Left cardiac atrium (tissue), 4 donors: ENCODE measurements around the gene TCF7L1. TPM values are rescaled to one million over a fixed set of nuclear protein-coding genes. Genes with fewer than 3 reads are reported as not detected.

Source experiments
- ATAC-seq, 2 donors: fragments of 200-7000 bp; cut with Tn5 transposase; one replicate each; pipeline ENCODE4 v1.9.1; 2020; ENCODE audit warnings: mild to moderate bottlenecking in 2 of 2, moderate library complexity in 2 of 2
- DNase-seq: peaks from one replicate; pipeline ENCODE4 v3.0.0-alpha.2; 2020
- intact Hi-C, 2 donors: fragments of 100-400 bp; cut with DNase I; formaldehyde crosslinking; loops; one replicate each; pipeline versions ENCODE4 v1.14.1 to v1.15.1; 2022 to 2023
- total RNA-seq, 2 donors: library from RNA; stranded (reverse); fragmentation: NEBNext Ultra II Directional; extraction: Animal tissue kit (Norgen Biotek cat#: 25700); gene quantifications; one replicate each; pipeline ENCODE4 v1.2.1, GENCODE V29; 2021
- donor health status: DM: no; HTN: yes; CAD: no.
- donor health status: DM: no; HTN: yes; CAD: no; lungs with severe emphysema.
- donor health status: DM: yes; HTN: yes; CAD: no.
- donor health status: Dilated cardiomyopathy.

TCF7L1 gene
- total RNA-seq, 2 donors from 2014 or later, result 17.1 to 17.3 TPM

- intact Hi-C loops, result no loop called here
- ATAC-seq (peak; percentile 15 to 16), DNase-seq (peak; percentile 49)
Observed at GRCh38 chr2:85257359-85257969, 124.3 kb downstream of the TCF7L1 start.

GRCh38 chr2:85257970-85258605, 124.9 kb downstream of the TCF7L1 start:
- ATAC-seq, result peak; percentile 12 to 14
- intact Hi-C loops, result no loop called here
- no peak for DNase-seq

DNA sequence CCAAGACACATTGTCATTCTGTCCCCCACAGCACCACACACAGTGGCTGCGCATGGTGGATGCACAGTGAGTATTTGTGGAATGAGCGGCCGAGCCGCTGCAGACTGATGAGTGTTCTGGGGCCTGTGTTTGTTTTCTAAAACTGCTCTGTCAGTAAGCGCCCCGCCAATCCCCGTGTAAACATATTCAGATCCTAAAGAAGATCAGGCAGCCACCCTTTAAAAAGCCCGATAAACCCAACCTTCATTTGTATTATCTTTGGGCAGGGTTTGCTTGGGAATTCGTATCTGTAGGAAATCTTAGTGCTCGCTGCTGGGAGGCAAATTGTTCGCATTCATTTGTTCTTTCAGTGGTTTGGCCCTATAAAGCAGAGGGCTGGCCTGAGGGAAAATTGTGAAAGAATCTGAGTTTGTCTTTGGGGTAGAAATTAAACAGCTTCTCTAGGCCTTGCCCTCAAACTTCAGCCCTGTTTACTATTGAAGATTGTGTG, 126.0 kb downstream of the TCF7L1 start:
- intact Hi-C loops, result no loop called here
- DNase-seq (no peak), ATAC-seq (peak; percentile 40 to 53)

- intact Hi-C loops, result no loop called here
- DNase-seq, result no peak
- ATAC-seq, result no peak
Observed at GRCh38 chr2:85259879-85260278, 126.7 kb downstream of the TCF7L1 start.

- intact Hi-C loops, result no loop called here
- ATAC-seq, result no peak
Observed at GRCh38 chr2:85263591-85263990, 130.4 kb downstream of the TCF7L1 start.

DNA sequence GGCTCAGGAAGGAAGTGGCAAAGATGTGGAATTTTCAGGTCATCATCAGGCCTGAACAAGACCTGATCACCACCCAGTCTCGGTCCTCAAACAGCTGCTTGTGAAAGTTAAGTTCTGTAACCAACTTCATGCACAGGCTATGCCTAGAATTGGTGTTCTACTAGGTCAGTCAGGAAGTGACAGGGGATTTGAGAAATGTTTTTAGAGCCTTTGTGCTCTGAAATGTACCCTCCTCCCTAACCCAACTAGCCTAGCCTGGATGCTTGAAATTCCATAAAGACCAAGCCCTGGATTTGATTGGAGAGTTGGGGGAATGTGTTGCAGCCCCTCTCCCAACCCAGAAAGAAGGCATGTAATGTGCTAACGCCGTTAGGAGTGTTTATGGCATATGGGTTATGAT, 131.3 kb downstream of the TCF7L1 start:
- ATAC-seq (no peak), DNase-seq (no peak)
- intact Hi-C loops, result no loop called here

More at GRCh38 chr2:85263591-85263990, 130.4 kb downstream of the TCF7L1 start:
- no peak for DNase-seq

GRCh38 chr2:85265304-85265703, 132.1 kb downstream of the TCF7L1 start:
- DNase-seq (peak; percentile 60), ATAC-seq (peak; percentile 74 to 86)
- intact Hi-C loops, result no loop called here

DNA sequence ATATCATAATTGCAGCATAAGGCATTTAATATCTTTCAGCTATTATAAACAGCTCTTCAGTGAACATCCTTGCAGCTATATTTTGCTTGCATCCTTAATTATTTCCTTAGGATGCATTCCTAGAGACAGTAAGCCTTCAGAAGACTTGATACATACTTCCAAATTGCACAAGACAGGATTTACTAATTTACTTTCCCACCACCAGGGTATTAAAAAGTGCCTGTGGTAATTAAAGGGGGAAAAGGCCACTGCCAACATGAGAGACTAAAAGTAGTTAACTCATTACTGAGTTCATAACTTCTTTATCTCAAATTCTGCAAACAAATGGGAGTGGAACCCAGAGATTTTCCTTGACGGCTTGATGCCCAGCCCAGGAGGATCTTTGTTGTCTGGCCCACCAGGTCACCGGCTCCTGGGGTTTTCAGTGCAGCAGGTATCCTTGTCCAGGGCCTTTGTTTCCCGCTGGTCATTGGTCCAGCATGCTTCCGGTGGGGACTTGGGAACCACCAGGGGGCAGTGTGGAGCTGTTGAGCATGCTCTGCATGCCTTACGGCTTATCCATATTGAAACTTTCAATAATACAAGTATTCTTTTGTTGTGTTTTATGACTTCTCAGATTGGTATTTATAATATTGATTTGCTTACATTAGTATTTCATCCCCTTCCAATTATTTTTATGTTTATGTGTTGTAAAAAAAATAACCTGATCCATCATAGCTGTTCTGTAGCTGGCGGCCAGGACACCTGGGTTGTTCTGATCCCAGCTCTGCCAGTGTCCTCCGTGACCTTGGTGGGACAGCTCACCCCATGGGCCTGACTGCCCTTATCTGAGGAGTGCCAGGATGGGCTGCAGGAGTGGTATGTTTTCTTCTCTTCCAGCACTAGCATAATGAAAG, 133.2 kb downstream of the TCF7L1 start:
- intact Hi-C loops, result no loop called here
- ATAC-seq (peak; percentile 60 to 62), DNase-seq (peak; percentile 84)

DNA sequence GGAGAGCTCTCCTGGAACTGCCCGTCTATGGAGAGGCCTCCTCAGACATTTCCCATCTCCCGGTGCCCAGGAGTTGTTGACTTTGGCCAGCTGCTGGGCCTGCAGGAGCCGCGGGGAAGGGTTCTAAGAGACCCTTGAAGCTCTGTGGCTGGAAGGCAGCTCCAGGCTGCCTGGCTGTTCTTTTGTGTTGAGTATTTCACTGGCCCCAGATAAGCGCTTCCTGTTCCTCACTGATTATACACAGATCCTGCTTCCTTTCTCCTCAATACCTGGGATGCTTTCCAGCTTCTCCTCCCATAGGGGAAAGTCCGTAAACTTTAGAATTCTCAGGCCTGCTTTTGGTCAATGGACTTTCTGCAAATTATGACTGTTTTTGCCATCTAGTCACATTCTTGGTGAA, 136.8 kb downstream of the TCF7L1 start:
- peak in 1 of 2 donors; percentile 58 for ATAC-seq
- intact Hi-C loops, result no loop called here
- DNase-seq, result peak; percentile 54

- DNase-seq (no peak), ATAC-seq (no peak)
- intact Hi-C loops, result no loop called here
Observed at GRCh38 chr2:85272357-85272756, 139.2 kb downstream of the TCF7L1 start.

GRCh38 chr2:85273738-85274731, 140.8 kb downstream of the TCF7L1 start:
- intact Hi-C loops, result no loop called here
- DNase-seq (peak; percentile 39), ATAC-seq (peak in 1 of 2 donors; percentile 15)

GRCh38 chr2:85275984-85276540, 142.9 kb downstream of the TCF7L1 start:
- no peak for DNase-seq
- ATAC-seq, result no peak
- intact Hi-C loops, result no loop called here

DNA sequence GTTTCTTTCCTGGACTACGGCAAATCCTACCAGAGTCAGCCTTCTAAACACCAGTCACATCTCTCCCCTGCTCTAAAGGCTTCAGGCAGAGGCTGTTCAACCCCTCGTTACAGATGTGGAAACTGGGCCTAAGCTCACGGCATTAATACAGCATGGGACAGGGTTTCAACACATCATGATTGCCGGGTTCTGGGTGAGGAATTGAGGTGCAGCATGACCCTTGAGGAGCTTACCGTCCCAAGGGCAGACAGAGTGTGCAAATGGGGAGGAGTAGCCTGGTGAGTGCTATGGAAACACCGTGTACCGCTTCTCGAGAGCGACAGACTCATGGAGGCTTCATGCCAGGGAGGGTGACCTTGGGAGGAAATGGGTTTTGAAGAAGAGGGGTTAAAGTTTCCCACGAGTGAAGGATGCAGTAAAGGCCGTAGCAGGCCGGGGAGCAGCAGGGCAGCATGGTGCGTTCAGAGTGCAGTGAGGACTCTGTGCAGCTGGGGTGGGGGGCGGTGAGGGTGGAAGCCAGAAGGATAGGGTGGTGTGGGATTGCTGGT, 143.5 kb downstream of the TCF7L1 start:
- DNase-seq, result no peak

DNA sequence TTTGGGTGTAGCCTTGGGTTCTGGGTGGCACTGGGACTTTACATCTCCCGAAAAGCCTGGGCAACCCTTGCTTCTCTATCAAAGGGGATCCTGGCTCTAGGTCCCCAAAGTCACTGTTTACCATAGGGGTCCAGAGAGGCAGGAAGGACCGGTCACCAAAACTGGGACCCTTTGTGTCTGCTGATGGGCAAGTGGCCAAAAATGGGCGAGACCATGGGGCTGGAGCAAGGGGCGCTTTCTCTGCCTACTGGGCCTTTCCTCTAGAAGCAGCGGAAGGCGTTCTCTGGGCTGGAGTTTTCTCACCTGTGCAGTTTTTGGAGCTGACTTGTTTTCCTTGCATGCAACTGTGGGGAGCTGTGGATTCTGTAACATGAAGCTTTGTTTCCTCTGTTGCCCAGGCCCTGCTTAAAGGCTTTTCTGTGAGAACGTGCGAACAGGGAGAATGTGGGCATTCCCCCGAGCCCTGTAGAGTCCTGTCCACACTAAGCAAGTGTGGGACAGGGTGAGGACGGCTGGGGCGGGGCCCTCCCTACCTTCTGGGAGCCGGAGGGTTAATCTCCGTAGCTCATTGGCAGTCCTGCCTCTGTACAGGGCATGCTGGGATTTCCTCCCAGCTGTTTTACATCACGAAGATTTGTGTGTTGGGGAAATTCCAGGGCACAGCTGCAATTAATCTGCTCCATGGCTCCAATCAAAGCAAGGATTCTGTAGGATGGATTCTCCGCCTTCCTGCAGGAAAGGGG, 144.4 kb downstream of the TCF7L1 start:
- intact Hi-C loops, result no loop called here
- ATAC-seq (peak; percentile 86 to 90), DNase-seq (peak; percentile 70)

More for the DNA sequence above, 143.5 kb downstream of the TCF7L1 start:
- peak; percentile 20 to 49 for ATAC-seq
- intact Hi-C loops, result no loop called here

- intact Hi-C loops, result no loop called here
- ATAC-seq, result no peak
- no peak for DNase-seq
Observed at GRCh38 chr2:85278361-85278760, 145.2 kb downstream of the TCF7L1 start.

- no peak for DNase-seq
- ATAC-seq, result no peak
- intact Hi-C loops, result no loop called here
Observed at GRCh38 chr2:85281553-85281952, 148.4 kb downstream of the TCF7L1 start.

DNA sequence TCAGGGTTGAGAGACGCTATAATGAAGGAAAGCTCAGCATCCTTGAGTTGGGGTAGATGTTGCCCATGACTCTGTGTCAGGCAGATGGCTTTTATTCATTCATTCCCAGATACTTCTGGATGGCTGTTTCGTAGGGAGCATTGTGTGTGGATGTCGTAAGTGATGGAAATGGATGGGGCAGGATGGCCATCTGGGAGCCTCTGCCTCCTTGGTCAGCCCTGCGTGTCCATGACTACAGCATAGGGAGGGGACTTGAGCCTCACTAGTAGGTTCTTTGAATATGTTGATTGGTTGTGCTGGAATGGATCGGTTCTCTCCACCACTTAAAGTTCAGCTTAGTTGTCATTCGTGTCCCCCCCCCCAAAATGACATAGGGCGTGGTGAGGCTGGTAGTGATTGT, 149.7 kb downstream of the TCF7L1 start:
- intact Hi-C loops, result no loop called here
- DNase-seq (no peak), ATAC-seq (no peak)
